GM12873 (cell line): ENCODE measurements around the gene CLDN24.

ENCODE experiments used
- TF ChIP-seq, protein P1 (sequence below): IDR thresholded peaks from 2 replicates; pipeline ENCODE4 v1.5.1; 2012; ENCODE audit warnings: low read depth, mild to moderate bottlenecking, moderate library complexity, low read length, control low read depth; ENCODE audit not compliant: insufficient read depth; ENCODE audit errors: missing control alignments

The CLDN24 gene

DNA sequence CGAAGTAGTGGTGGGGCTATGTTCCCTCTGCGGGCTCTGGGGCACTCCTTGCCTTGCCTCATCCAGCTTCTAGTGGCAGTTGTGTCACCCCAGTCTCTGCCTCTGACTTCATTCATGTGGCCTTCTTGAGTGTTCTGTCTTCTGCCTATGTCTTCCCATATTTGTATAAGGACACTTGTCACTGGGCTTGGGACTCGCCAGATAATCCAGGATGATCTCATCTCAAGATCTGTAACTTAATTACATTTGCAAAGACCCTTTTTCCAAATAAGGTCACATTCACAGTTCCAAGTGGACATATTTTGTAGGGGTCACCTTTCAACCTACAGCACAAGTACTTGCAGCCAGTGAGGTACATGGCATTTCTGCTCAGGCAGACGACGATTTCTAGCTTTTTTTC, 30.3 kb upstream of the CLDN24 start:
- TF ChIP-seq, protein P1, sequence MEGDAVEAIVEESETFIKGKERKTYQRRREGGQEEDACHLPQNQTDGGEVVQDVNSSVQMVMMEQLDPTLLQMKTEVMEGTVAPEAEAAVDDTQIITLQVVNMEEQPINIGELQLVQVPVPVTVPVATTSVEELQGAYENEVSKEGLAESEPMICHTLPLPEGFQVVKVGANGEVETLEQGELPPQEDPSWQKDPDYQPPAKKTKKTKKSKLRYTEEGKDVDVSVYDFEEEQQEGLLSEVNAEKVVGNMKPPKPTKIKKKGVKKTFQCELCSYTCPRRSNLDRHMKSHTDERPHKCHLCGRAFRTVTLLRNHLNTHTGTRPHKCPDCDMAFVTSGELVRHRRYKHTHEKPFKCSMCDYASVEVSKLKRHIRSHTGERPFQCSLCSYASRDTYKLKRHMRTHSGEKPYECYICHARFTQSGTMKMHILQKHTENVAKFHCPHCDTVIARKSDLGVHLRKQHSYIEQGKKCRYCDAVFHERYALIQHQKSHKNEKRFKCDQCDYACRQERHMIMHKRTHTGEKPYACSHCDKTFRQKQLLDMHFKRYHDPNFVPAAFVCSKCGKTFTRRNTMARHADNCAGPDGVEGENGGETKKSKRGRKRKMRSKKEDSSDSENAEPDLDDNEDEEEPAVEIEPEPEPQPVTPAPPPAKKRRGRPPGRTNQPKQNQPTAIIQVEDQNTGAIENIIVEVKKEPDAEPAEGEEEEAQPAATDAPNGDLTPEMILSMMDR: no peak

DNA sequence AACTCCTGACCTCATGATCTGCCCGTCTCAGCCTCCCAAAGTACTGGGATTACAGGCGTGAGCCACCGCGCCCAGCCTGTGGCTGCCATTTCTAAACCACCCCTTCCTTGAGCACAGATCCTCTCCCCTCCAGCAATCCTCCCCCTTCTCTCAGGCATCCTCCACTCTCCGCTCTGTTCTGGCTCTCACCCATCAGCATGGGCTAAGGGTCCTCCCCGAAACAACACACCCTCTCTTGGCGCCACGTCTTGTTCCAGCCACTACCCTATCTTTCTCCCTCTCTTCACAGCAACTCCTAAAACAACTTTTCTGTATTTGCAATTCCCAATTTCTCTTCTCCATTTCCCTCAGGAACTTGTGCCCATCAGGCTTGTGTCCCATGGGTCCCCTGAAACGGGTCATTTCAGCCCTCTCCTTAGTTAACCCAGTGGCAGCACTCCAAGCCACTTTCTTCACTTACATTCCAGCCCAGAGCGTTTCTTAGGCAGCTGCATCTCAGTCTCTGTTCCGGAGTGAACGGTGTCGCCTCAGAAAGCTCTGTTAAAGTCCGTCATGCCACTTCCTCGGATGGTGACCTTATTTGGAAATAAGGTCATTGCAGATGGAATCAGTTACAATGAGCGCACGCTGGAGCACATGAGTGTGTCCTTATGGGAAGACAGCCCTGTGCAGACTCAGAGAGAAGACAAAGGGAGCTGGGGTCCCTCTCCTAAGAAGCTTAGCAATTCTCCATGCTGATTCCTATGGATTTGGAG, 28.3 kb upstream of the CLDN24 start:
- TF ChIP-seq, protein P1: no peak

DNA sequence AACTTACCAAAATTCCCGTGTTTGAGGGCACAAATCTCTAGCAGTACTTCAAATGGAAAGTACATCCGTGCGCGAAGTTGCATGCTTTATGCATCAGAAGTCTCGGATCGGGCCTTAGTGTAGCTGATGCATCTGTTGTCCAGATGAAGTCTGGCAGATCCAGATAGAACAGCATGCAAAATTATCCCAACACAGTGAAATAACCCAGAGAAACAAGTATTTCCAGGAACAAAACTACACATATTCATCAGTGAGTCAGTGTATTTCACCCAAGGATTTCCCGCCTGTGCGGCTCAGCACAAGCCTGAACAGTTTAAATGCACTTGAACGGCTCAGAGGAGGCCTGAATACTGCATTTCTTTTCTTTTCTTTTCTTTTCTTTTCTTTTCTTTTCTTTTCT, 27.4 kb upstream of the CLDN24 start:
- TF ChIP-seq, protein P1: no peak

DNA sequence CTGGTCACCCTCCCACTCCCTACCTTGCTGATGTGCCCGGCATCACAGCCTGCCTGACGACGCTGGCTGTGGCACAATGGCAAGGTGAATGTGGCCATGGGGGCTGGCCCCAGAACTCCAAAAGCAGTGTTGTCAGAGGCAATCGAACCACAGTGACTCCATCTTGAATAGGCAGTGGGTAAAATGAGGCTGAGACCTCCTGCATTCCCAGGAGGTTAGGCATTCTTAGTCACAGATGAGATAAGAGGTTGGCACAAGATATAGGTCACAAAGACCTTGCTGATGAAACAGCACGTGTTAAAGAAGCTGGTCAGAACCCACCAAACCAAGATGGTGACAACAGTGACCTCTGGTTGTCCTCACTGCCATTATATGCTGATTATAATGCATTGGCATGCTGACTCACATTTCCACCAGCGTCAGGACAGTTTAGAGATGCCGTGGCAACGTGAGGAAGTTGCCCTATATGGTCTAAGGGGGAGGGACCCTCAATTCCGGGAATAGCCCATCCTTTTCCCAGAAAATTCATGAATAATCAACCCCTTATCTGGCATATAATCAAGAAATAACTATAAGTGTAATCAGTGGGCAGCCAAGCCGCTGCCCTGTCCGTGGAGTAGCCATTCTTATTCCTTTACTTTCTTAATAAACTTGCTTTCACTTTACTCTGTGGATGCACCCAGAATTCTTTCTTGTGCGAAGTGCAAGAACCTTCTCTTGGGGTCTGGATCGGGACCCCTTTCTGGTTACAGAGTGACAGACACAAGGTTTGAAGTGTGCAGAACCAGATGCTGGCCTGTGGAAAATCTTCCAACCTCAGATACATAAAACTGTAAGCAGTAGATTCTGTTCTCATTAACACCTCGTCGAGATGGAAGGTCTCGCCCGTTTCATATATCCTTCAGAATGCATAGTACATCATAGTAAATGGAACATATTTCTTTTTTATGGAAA, 26.8 kb upstream of the CLDN24 start:
- TF ChIP-seq, protein P1: no peak

DNA sequence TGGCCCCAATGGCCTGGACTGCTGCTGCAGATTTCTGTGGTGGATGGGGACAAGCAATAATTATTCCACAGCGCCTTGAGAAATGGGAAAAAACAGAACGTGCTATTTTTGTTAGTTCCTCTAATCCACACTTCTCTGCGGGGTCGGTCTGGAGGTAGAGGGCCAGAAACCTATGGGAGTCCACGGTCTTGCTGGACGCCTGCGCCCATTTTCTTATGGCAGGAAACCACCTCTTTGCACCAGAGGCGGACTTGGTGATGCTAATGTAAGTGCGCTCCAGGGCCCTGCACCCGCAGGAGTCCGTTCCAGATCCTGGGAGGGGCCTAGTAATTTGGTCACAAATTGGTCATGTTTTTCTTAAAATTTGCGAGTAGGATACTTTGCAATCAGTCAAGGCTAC, 25.9 kb upstream of the CLDN24 start:
- TF ChIP-seq, protein P1: no peak

DNA sequence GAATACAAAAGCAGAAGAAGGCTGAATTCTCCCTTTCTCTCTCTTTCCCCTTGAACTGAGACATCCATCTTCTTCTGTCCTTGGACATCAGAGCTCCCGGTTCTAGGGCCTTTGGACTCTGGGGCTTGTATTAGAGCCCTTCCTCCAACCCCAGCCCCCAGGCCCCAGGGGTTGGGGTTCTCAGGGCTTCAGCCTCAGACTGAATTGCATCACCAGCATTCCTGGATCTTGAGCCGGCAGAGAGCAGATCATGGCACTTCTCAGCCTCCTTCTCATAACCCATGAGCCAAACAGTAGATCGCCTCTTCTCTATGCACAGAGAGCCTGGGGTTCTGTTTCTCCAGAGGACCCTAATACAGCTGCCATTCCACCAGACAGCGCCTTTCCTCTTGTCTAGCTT, 25.3 kb upstream of the CLDN24 start:
- TF ChIP-seq, protein P1: no peak

DNA sequence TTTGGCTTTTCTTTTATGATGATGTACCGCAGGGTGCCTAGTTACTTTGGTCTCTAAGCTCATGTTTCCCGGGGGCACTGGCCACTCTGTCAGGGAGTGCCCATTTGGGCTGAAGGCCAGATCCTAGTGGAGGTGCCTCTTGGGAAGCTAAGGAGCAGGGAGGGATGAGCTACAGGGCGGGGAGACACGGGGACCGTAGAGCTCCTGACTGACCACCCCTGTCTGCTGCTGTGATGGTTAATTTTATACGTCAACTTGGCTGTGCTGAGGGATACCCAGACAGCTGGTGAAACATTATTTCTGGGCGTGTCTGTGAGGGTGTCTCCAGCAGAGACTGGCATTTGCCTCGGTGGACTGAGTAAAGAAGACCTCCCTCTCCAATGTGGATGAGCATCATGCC, 24.9 kb upstream of the CLDN24 start:
- TF ChIP-seq, protein P1: no peak
